Body of pancreas (tissue), 4 donors: ENCODE measurements around the gene CHCHD1. TPM values are rescaled to one million over a fixed set of nuclear protein-coding genes. Genes with fewer than 3 reads are reported as not detected.

Experiments used
- ATAC-seq: fragments of 150-250 bp; one replicate; pipeline ENCODE4 v1.9.1; 2016
- DNase-seq, 4 donors: peaks; one replicate each; pipeline ENCODE4 v3.0.0-alpha.2; 2019
- H3K27ac ChIP-seq, 4 donors: fragments of 200-600 bp; sonication (generic); 1 replicate in 3 of 4; 2 replicates in 1 of 4; pipeline versions ENCODE4 v1.5.1 to v1.6.1; 2016 to 2019; ENCODE audit warnings: mild to moderate bottlenecking in 1 of 4, mixed read lengths in 1 of 4, moderate library complexity in 1 of 4
- H3K27me3 ChIP-seq, 2 donors: fragments of 200-600 bp; sonication (generic); one replicate each; pipeline ENCODE4 v1.6.0; 2016; ENCODE audit warnings: mild to moderate bottlenecking in 1 of 2
- H3K36me3 ChIP-seq, 2 donors: fragments of 200-600 bp; sonication (generic); replicated peaks in 1 of 2; 2 replicates each; pipeline ENCODE4 v1.5.1; 2016; ENCODE audit warnings: low read depth in 2 of 2; ENCODE audit not compliant: insufficient read depth in 1 of 2
- H3K4me1 ChIP-seq: fragments of 200-600 bp; sonication (generic); one replicate; pipeline ENCODE4 v1.6.0; 2016
- H3K4me3 ChIP-seq, 2 donors: fragments of 200-600 bp; sonication (generic); 1 replicate in 1 of 2; 2 replicates in 1 of 2; pipeline ENCODE4 v1.5.1; 2016 to 2019
- H3K9me3 ChIP-seq, 3 donors: fragments of 200-600 bp; sonication (generic); 1 replicate in 2 of 3; 2 replicates in 1 of 3; pipeline ENCODE4 v1.5.1; 2016
- POLR2A ChIP-seq, 3 donors: fragments of 450-650 bp; IDR thresholded peaks; one replicate each; pipeline ENCODE4 v1.6.1; 2016; ENCODE audit warnings: antibody characterized with exemption in 3 of 3, mild to moderate bottlenecking in 2 of 3
- WGBS, 2 donors: methylation state at CpG; one replicate each; pipeline ENCODE4 v1.1.5; 2017; 5-methylcytosine and 5-hydroxymethylcytosine counted together
- intact Hi-C: fragments of 100-400 bp; cut with DNase I; formaldehyde crosslinking; loops from one replicate; pipeline ENCODE4 v1.15.1; 2023
- total RNA-seq, 2 donors: library from RNA; depleted of rRNA; stranded (reverse); fragments of >200 nt; gene quantifications; one replicate each; pipeline ENCODE4 v1.1.0, GENCODE V29; 2016
- TF ChIP-seq, protein P1 (sequence below), 7 experiments: fragments of 450-650 bp in 4 of 7; fragments of 200-600 bp in 3 of 7; sonication (generic) in 3 of 7; IDR thresholded peaks; one replicate each; pipeline ENCODE4 v1.5.1; 2016 to 2019; ENCODE audit warnings: antibody characterized with exemption in 7 of 7

The CHCHD1 gene
- total RNA-seq, 2 donors from 2014 or later: 9.3 to 15.8 TPM

DNA sequence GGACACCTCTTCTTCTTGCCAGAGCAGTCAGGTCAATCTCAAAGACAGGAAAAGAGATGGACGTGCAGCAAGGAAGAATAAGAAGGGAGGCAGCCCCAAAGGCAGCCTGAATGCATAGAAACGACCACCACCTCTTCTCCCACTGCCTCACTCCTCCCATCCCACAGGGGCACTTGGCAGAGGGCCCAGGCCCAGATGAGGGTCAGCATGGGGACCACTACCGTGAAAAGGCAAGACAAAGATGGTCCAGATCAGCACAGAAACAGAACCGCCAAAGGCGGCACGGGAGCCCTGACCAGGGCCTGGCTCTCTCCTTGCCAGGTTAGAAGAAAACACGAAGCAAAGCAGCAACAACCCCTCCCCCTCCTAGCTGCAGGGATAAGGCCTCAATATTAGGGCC, 31.5 kb downstream of the CHCHD1 start:
- Histone ChIP-seq H3K4me3 (no peak overlapping the region), H3K9me3 (no peaks in the 10 kb centered on the region), H3K4me1 (peaks cover 23% of the 10 kb centered on the region), H3K27me3 (no peaks in the 10 kb centered on the region), H3K27ac (no peak overlapping the region), H3K36me3 (no peaks in the 10 kb centered on the region)
- 82 to 86% methylated on average over 7 of the region's 7 CpGs for WGBS, 2 donors
- intact Hi-C loops: no loop called here
- DNase-seq (no peak), ATAC-seq (no peak)
- no peak for TF ChIP-seq POLR2A (IDR thresholded peaks at IDR 0.05)
- TF ChIP-seq, protein P1, sequence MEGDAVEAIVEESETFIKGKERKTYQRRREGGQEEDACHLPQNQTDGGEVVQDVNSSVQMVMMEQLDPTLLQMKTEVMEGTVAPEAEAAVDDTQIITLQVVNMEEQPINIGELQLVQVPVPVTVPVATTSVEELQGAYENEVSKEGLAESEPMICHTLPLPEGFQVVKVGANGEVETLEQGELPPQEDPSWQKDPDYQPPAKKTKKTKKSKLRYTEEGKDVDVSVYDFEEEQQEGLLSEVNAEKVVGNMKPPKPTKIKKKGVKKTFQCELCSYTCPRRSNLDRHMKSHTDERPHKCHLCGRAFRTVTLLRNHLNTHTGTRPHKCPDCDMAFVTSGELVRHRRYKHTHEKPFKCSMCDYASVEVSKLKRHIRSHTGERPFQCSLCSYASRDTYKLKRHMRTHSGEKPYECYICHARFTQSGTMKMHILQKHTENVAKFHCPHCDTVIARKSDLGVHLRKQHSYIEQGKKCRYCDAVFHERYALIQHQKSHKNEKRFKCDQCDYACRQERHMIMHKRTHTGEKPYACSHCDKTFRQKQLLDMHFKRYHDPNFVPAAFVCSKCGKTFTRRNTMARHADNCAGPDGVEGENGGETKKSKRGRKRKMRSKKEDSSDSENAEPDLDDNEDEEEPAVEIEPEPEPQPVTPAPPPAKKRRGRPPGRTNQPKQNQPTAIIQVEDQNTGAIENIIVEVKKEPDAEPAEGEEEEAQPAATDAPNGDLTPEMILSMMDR (IDR thresholded peaks at IDR 0.05): no peak

DNA sequence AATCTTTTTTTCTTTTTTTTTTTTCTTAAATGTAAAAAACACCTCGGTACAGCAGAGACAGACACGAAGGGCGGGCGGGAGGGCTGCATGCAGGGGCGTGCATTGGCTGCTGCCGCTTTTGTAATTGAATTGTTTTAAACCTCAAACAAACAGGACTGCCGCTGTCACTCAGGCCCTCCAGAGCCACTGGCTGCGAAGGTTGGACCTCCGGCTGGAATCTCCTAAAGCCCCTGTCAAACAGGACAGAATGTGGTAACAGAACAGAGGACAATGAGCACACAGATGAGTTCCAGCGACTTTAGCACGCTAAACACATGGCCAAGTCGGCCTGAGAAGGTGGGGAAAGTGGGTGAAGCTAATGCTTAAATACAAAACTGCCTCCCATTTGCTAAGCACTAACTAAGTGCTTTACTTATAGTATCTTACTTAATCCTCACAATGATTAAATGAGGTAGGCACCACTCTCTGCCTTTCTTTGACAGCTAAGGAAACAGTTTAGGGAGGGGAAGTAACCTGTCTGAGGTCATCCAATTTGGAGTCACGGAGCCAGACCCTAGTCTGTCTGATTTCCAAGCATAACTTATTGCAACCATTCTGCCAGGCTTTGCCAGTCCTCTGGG, 32.5 kb downstream of the CHCHD1 start:
- intact Hi-C loops: no loop called here
- 88 to 89% methylated on average over 13 of the region's 13 CpGs for WGBS, 2 donors

DNA sequence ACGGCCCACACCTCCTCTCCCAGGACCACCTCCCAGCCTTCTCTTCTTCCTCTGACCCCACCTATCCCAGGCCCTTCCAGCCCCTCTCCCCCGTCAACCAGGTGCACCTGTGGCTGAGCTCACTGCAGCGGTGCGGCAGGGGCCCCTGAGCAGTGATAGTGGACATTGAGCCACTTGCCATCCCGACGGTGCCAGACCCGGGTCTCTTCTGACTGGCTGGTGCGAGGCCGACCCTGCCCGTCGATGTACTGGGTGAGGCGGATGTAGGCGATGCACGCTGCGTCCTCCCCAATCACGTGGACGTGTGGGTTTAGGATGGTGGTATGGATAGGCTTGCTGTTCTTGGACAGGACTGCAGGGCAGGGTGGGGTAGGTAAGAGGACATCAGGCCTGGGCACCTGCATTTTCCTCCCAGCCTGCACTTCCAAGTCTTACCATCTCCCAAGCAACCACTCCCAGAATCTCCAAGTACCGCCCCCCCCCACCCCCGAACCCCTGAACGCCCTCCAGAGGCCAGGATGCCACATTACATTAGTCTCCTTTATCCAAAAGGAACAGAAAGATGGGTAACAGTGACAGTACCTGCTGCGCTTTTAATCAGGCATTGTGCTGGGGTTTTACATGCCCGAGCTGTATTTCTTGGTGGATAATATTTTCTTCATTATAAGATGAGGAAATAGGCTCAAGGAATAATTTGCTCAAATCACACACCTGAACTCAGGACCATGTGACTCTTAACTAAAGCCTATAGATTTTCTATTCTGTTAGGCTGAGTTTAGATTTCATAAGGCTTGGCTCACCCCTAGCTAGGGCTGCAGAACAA, 33.3 kb downstream of the CHCHD1 start:
- no peak for ATAC-seq
- Histone ChIP-seq H3K4me1 (peaks cover 21% of the 10 kb centered on the region), H3K4me3 (no peak overlapping the region), H3K27ac (no peak overlapping the region), H3K36me3 (no peaks in the 10 kb centered on the region), H3K27me3 (no peaks in the 10 kb centered on the region), H3K9me3 (no peaks in the 10 kb centered on the region)
- no peak for DNase-seq
- TF ChIP-seq POLR2A (IDR thresholded peaks at IDR 0.05): no peak
- TF ChIP-seq, protein P1 (IDR thresholded peaks at IDR 0.05): peak in 1 of 7 experiments; percentile 4
- WGBS, 2 donors: 84% methylated on average over 7 to 22 of the region's 22 CpGs
- intact Hi-C loops: no loop called here

More for the DNA sequence above, 32.5 kb downstream of the CHCHD1 start:
- no peak overlapping the region for H3K27ac ChIP-seq
- peaks cover 21% of the 10 kb centered on the region for H3K4me1 ChIP-seq
- no peaks in the 10 kb centered on the region for H3K36me3 ChIP-seq
- no peak for DNase-seq
- no peaks in the 10 kb centered on the region for H3K27me3 ChIP-seq
- no peaks in the 10 kb centered on the region for H3K9me3 ChIP-seq
- no peak for ATAC-seq
- TF ChIP-seq, protein P1 (IDR thresholded peaks at IDR 0.05): no peak
- no peak for TF ChIP-seq POLR2A (IDR thresholded peaks at IDR 0.05)
- H3K4me3 ChIP-seq: no peak overlapping the region

DNA sequence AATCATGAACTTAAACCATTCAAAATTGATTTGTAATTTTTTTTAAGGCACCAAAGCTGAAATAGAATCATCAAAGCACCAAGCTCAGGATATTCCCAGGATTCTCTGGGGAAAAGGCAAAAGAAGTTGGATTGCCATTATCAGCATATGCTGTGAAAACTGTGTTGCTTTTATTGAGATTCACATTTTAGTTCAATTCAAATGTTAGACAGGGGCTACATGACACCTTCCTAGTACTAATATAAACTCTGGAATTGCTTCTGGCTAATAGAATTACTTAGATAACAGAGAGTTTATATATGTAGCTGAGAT, 33.8 kb downstream of the CHCHD1 start:
- Histone ChIP-seq H3K4me1 (peaks cover 17% of the 10 kb centered on the region), H3K36me3 (no peaks in the 10 kb centered on the region), H3K4me3 (no peak overlapping the region), H3K9me3 (no peaks in the 10 kb centered on the region), H3K27ac (no peak overlapping the region), H3K27me3 (no peaks in the 10 kb centered on the region)
- intact Hi-C loops: no loop called here
- DNase-seq: no peak
- no peak for ATAC-seq
- TF ChIP-seq, protein P1 (IDR thresholded peaks at IDR 0.05): no peak
- TF ChIP-seq POLR2A (IDR thresholded peaks at IDR 0.05): no peak
